Breast epithelium (tissue), 4 donors: ENCODE data around the gene DOCK3. TPM values are rescaled to one million over a fixed set of nuclear protein-coding genes. Genes with fewer than 3 reads are reported as not detected.

Experiments
- DNase-seq, 2 donors: peaks; one replicate each; pipeline ENCODE4 v3.0.0-alpha.2; 2019; ENCODE audit warnings: low spot score in 2 of 2
- H3K27ac ChIP-seq, 2 donors: fragments of 200-600 bp; sonication (generic) in 1 of 2; one replicate each; pipeline ENCODE4 v1.5.1; 2016 to 2019; ENCODE audit warnings: mild to moderate bottlenecking in 1 of 2
- H3K27me3 ChIP-seq, 2 donors: fragments of 200-600 bp; sonication (generic) in 1 of 2; one replicate each; pipeline versions ENCODE4 v1.5.1 to v1.6.0; 2017 to 2019; ENCODE audit warnings: control low read depth in 1 of 2, mild to moderate bottlenecking in 1 of 2
- H3K36me3 ChIP-seq: fragments of 200-600 bp; one replicate; pipeline ENCODE4 v1.5.1; 2019
- H3K4me1 ChIP-seq, 2 donors: fragments of 200-600 bp; sonication (generic); one replicate each; pipeline ENCODE4 v1.5.1; 2016 to 2019; ENCODE audit warnings: control low read depth in 1 of 2
- H3K4me3 ChIP-seq, 3 donors: fragments of 200-600 bp; sonication (generic); 1 replicate in 2 of 3; 2 replicates in 1 of 3; pipeline ENCODE4 v1.5.1; 2016 to 2019; ENCODE audit warnings: mild to moderate bottlenecking in 3 of 3, moderate library complexity in 2 of 3
- H3K9me3 ChIP-seq, 2 donors: fragments of 200-600 bp; sonication (generic) in 1 of 2; one replicate each; pipeline ENCODE4 v1.5.1; 2016 to 2019; ENCODE audit warnings: control low read depth in 1 of 2
- POLR2A ChIP-seq: fragments of 450-650 bp; IDR thresholded peaks from one replicate; pipeline ENCODE4 v1.6.1; 2016; ENCODE audit warnings: antibody characterized with exemption, mild to moderate bottlenecking, moderate library complexity
- POLR2AphosphoS5 ChIP-seq, 3 donors: sonication (generic); formaldehyde crosslinking; IDR thresholded peaks; one replicate each; pipeline ENCODE4 v1.6.1; 2017; ENCODE audit warnings: antibody characterized with exemption in 3 of 3
- intact Hi-C: fragments of 100-400 bp; cut with DNase I; formaldehyde crosslinking; loops from one replicate; pipeline ENCODE4 v1.15.1; 2023; ENCODE audit warnings: low total_unique reads
- total RNA-seq, 3 donors: library from RNA; depleted of rRNA; stranded (reverse); fragments of >200 nt; gene quantifications; one replicate each; pipeline ENCODE4 v1.1.0, GENCODE V29; 2016
- TF ChIP-seq, protein P1 (sequence below), 3 donors: fragments of 450-650 bp; IDR thresholded peaks; one replicate each; pipeline ENCODE4 v1.5.1; 2016 to 2017; ENCODE audit warnings: antibody characterized with exemption in 3 of 3, mild to moderate bottlenecking in 3 of 3, moderate library complexity in 3 of 3

The DOCK3 gene
- total RNA-seq, 3 donors from 2014 or later = 0.64 to 0.73 (median 0.66) TPM

DNA sequence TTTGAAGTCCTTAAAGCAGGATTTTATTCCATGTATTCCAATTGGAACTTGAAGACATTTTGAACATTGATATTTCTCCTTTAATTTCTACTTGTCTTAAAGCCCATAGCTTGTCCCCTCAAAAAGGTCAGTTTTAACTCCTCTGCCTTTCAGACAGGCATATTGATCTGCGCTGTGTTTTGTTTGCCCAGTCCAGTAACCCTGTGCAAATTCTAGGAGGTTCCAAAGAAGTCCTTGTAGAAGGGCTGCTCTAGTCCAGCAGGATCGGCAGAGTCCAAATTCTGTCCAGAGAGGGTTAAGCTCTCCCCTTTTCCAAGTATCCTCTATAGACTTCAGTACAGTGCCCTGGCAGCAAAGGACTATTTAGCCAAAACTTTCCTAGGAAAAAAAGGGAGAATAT is 604.7 kb downstream of the DOCK3 start:
- H3K9me3 ChIP-seq = no peaks in the 10 kb centered on the region
- no peaks in the 10 kb centered on the region for H3K27me3 ChIP-seq
- H3K27ac ChIP-seq = no peak overlapping the region
- no peaks in the 10 kb centered on the region for H3K36me3 ChIP-seq
- H3K4me3 ChIP-seq = no peak overlapping the region
- intact Hi-C loops = no loop called here
- no peak for DNase-seq
- H3K4me1 ChIP-seq = no peaks in the 10 kb centered on the region
- TF ChIP-seq, protein P1, sequence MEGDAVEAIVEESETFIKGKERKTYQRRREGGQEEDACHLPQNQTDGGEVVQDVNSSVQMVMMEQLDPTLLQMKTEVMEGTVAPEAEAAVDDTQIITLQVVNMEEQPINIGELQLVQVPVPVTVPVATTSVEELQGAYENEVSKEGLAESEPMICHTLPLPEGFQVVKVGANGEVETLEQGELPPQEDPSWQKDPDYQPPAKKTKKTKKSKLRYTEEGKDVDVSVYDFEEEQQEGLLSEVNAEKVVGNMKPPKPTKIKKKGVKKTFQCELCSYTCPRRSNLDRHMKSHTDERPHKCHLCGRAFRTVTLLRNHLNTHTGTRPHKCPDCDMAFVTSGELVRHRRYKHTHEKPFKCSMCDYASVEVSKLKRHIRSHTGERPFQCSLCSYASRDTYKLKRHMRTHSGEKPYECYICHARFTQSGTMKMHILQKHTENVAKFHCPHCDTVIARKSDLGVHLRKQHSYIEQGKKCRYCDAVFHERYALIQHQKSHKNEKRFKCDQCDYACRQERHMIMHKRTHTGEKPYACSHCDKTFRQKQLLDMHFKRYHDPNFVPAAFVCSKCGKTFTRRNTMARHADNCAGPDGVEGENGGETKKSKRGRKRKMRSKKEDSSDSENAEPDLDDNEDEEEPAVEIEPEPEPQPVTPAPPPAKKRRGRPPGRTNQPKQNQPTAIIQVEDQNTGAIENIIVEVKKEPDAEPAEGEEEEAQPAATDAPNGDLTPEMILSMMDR (IDR thresholded peaks at IDR 0.05) = no peak
- no peak for TF ChIP-seq POLR2AphosphoS5 (IDR thresholded peaks at IDR 0.05)
- no peak for TF ChIP-seq POLR2A

DNA sequence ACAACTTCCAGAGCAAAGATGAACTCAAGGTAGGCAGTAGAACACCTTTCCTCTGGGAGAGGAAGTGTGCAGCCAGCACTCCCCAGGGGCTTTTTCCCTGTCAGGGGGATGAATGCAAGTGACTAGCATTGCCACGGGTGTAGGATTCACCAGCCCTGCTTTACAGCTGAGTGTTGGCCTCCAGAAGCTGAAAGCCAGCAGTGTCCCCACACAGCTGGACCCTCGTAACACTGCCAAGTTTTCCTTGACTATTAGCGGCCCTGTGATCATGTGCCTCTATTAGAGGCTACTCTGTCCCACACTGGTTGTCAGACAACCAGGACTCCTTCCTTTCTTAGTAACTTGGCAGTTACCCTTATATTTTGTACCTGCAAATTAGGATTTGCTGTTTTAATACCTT is 605.4 kb downstream of the DOCK3 start:
- TF ChIP-seq POLR2A (no peak), POLR2AphosphoS5 (IDR thresholded peaks at IDR 0.05) (no peak)
- TF ChIP-seq, protein P1 (IDR thresholded peaks at IDR 0.05) = no peak
- no peaks in the 10 kb centered on the region for H3K4me1 ChIP-seq
- intact Hi-C loops = no loop called here
- H3K36me3 ChIP-seq = no peaks in the 10 kb centered on the region
- no peak overlapping the region for H3K4me3 ChIP-seq
- no peaks in the 10 kb centered on the region for H3K27me3 ChIP-seq
- no peak for DNase-seq
- no peaks in the 10 kb centered on the region for H3K9me3 ChIP-seq
- H3K27ac ChIP-seq = no peak overlapping the region

DNA sequence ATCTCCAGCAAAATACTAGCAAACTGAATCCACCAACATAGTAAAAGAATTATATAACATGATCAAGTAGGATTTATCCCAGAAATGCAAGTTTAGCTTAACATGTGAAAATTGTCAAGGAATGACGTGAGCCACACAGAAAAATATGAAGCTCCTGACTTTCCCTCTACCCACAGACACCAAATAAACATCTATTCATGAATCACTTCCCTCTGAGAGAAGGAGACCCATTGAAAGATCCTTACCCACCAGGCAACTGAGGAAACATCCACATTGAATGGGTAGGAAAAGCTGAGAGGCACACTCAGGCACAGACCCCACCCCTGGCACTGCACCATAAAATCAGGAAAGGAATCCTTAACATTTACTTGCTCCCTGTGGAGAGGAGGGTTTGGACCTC is 608.2 kb downstream of the DOCK3 start:
- no peak overlapping the region for H3K27ac ChIP-seq
- H3K9me3 ChIP-seq = peaks cover 0 to 14% of the 10 kb centered on the region in 2 donors
- H3K27me3 ChIP-seq = no peaks in the 10 kb centered on the region
- TF ChIP-seq, protein P1 (IDR thresholded peaks at IDR 0.05) = no peak
- TF ChIP-seq POLR2AphosphoS5 (IDR thresholded peaks at IDR 0.05) (no peak), POLR2A (no peak)
- H3K4me1 ChIP-seq = no peaks in the 10 kb centered on the region
- no peak overlapping the region for H3K4me3 ChIP-seq
- no peak for DNase-seq
- H3K36me3 ChIP-seq = no peaks in the 10 kb centered on the region
- intact Hi-C loops = no loop called here

DNA sequence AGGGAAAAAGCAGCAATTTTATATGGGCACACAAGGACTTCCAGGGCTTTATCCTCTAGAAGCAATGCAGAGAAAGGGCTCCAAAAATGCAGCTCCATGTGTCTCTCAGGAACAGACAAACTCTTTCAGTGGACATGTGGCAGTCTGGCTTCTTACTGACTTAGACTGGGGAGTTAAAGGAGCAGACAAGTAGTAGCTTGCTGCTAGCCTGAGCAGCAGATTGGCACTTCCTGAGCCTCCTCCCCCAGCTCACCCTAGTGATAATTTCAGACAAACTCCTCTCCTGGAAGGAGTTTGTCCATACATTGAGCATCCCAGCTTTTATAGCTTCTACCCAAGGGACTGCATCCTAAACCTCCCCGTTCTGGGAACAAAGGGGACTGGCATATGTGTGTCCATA is 608.7 kb downstream of the DOCK3 start:
- H3K4me1 ChIP-seq = no peaks in the 10 kb centered on the region
- no peak overlapping the region for H3K27ac ChIP-seq
- no peak for TF ChIP-seq POLR2A
- no peak for TF ChIP-seq POLR2AphosphoS5 (IDR thresholded peaks at IDR 0.05)
- TF ChIP-seq, protein P1 (IDR thresholded peaks at IDR 0.05) = no peak
- no peaks in the 10 kb centered on the region for H3K27me3 ChIP-seq
- H3K4me3 ChIP-seq = no peak overlapping the region
- peaks cover 0 to 14% of the 10 kb centered on the region in 2 donors for H3K9me3 ChIP-seq
- DNase-seq = no peak
- no peaks in the 10 kb centered on the region for H3K36me3 ChIP-seq
- intact Hi-C loops = no loop called here

DNA sequence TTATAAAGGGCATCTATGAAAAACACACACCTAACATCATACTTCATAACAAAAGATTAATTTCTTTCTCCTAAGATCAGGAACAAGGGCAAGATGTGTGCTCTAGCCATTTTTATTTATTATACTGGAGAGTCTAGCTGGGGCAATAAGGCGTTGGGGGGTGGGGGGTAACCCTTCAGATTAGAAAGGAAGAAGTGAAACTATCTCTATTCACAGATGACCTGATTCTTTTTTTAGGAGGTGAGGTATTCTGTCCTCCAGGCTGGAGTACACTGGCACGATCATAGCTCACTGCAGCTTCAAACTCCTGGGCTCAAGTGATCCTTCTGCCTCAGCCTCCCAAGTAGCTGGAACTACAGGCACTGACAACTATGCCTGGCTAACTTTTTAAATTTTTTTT is 620.9 kb downstream of the DOCK3 start:
- DNase-seq = no peak
- intact Hi-C loops = no loop called here
- H3K27me3 ChIP-seq = no peaks in the 10 kb centered on the region
- peaks cover 4 to 30% of the 10 kb centered on the region in 2 donors for H3K9me3 ChIP-seq
- no peak overlapping the region for H3K27ac ChIP-seq
- H3K4me1 ChIP-seq = no peaks in the 10 kb centered on the region
- TF ChIP-seq, protein P1 (IDR thresholded peaks at IDR 0.05) = no peak
- no peak for TF ChIP-seq POLR2A
- TF ChIP-seq POLR2AphosphoS5 (IDR thresholded peaks at IDR 0.05) = no peak
- no peaks in the 10 kb centered on the region for H3K36me3 ChIP-seq
- H3K4me3 ChIP-seq = no peak overlapping the region
